Upper lobe of left lung (tissue), 6 donors: ENCODE results near the gene TASOR. TPM values are rescaled to one million over a fixed set of nuclear protein-coding genes. Genes with fewer than 3 reads are reported as not detected.
A peak's percentile ranks its signal among the peaks of the same experiment; 100 is the strongest.
"Not testable (repeated sequence)": the region's sequence is repeated elsewhere in the genome, so short reads cannot be mapped to it uniquely, and the experiment has no call there.

Source experiments
- ATAC-seq, 2 donors: fragments of 200-7000 bp; cut with Tn5 transposase; one replicate each; pipeline ENCODE4 v1.9.1; 2022; ENCODE audit warnings: mild to moderate bottlenecking in 2 of 2, moderate library complexity in 2 of 2; ENCODE audit not compliant: low FRiP score in 2 of 2
- DNase-seq, 2 donors: peaks; one replicate each; pipeline ENCODE4 v3.0.0-alpha.2; 2019 to 2020
- H3K27ac ChIP-seq, 4 donors: fragments of 200-600 bp; sonication (generic); one replicate each; pipeline ENCODE4 v1.5.1; 2016 to 2019
- H3K27me3 ChIP-seq, 4 donors: fragments of 200-600 bp; sonication (generic); one replicate each; pipeline ENCODE4 v1.5.1; 2017 to 2019
- H3K36me3 ChIP-seq, 4 donors: fragments of 200-600 bp; sonication (generic); one replicate each; pipeline ENCODE4 v1.5.1; 2016 to 2019
- H3K4me1 ChIP-seq, 4 donors: fragments of 200-600 bp; sonication (generic); one replicate each; pipeline ENCODE4 v1.5.1; 2018 to 2019
- H3K4me3 ChIP-seq, 4 donors: fragments of 200-600 bp; sonication (generic); one replicate each; pipeline ENCODE4 v1.5.1; 2017 to 2019; ENCODE audit warnings: mild to moderate bottlenecking in 2 of 4, moderate library complexity in 1 of 4
- H3K9me3 ChIP-seq, 4 donors: fragments of 200-600 bp; sonication (generic); one replicate each; pipeline ENCODE4 v1.5.1; 2018 to 2019
- CTCF ChIP-seq, 6 experiments: fragments of 450-650 bp in 4 of 6; fragments of 200-600 bp in 2 of 6; sonication (generic) in 2 of 6; IDR thresholded peaks; one replicate each; pipeline ENCODE4 v1.5.1; 2016 to 2019; ENCODE audit warnings: antibody characterized with exemption in 6 of 6
- EP300 ChIP-seq, 4 donors: sonication (generic); formaldehyde crosslinking; IDR thresholded peaks; one replicate each; pipeline ENCODE4 v1.5.1; 2017; ENCODE audit warnings: antibody characterized with exemption in 4 of 4, control low read depth in 2 of 4
- POLR2A ChIP-seq, 4 donors: fragments of 450-650 bp; IDR thresholded peaks; one replicate each; pipeline ENCODE4 v1.5.1; 2016 to 2017; ENCODE audit warnings: antibody characterized with exemption in 4 of 4, mild to moderate bottlenecking in 2 of 4
- POLR2AphosphoS5 ChIP-seq, 2 donors: sonication (generic); formaldehyde crosslinking; IDR thresholded peaks; one replicate each; pipeline ENCODE4 v1.5.1; 2017; ENCODE audit warnings: antibody characterized with exemption in 2 of 2
- WGBS, 2 donors: methylation state at CpG; one replicate each; pipeline ENCODE4 v1.1.5; 2017 to 2018; 5-methylcytosine and 5-hydroxymethylcytosine counted together
- total RNA-seq, 6 donors: library from RNA; depleted of rRNA in 4 of 6; stranded (reverse); fragments of >200 nt in 4 of 6; gene quantifications; one replicate each; pipeline versions ENCODE4 v1.1.0 to v1.2.1, GENCODE V29; 2016 to 2021
- donor health status: DM: no; HTN: no; CAD: no; lungs with moderate emphysema.
- donor health status: DM: no; HTN: yes; CAD: no; lungs with severe emphysema.

Gene TASOR
- 100 to 1,000 TPM in 1 of 6 donors, 10 to 100 TPM in 5; 29.4 to 113 (median 54.9) TPM for total RNA-seq

- DNase-seq: peak; percentile 80 to 98
- H3K4me1 ChIP-seq: peaks cover 10 to 30% (median 25%) of the 10 kb centered on the region in 4 donors
- peak within 1 kb of the TSS; percentile 54 to 80 (median 76) for H3K4me3 ChIP-seq
- TF ChIP-seq CTCF (IDR thresholded peaks at IDR 0.05) (no peak), POLR2A (IDR thresholded peaks at IDR 0.05) (peak in 2 of 4 donors; percentile 51 to 91), EP300 (IDR thresholded peaks at IDR 0.05) (no peak), POLR2AphosphoS5 (IDR thresholded peaks at IDR 0.05) (peak; percentile 91)
- peak; percentile 97 to 98 for ATAC-seq
- 43 to 81% methylated on average over 13 to 31 of the region's 68 CpGs for WGBS, 2 donors
- peaks cover 0 to 4% (median 0%) of the 10 kb centered on the region in 4 donors for H3K9me3 ChIP-seq
- no peaks in the 10 kb centered on the region for H3K27me3 ChIP-seq
- H3K36me3 ChIP-seq: peaks cover 0 to 4% (median 0%) of the 10 kb centered on the region in 4 donors
- H3K27ac ChIP-seq: peak within 1 kb of the TSS; percentile 94 to 100 (median 99)
Observed at GRCh38 chr3:56683122-56683817, at the start of gene TASOR. Gene TASOR, minus strand, starts transcription at chr3:56683265. Its CDS starts 259 bp downstream, at chr3:56683006.

GRCh38 chr3:56732109-56732508 lies 49.0 kb upstream of the TASOR start:
- H3K27ac ChIP-seq: peak overlapping the region in 1 of 4 donors; percentile 23
- no peaks in the 10 kb centered on the region for H3K9me3 ChIP-seq
- 81 to 87% methylated on average over 8 of the region's 8 CpGs for WGBS, 2 donors
- H3K36me3 ChIP-seq: peaks cover 17 to 72% (median 46%) of the 10 kb centered on the region in 4 donors
- no peaks in the 10 kb centered on the region for H3K27me3 ChIP-seq
- no peaks in the 10 kb centered on the region for H3K4me1 ChIP-seq
- TF ChIP-seq POLR2A (IDR thresholded peaks at IDR 0.05): no peak
- no peak for TF ChIP-seq CTCF (IDR thresholded peaks at IDR 0.05)
- TF ChIP-seq EP300 (IDR thresholded peaks at IDR 0.05): no peak
- TF ChIP-seq POLR2AphosphoS5 (IDR thresholded peaks at IDR 0.05): no peak
- no peak overlapping the region for H3K4me3 ChIP-seq
- DNase-seq: no peak
- ATAC-seq: no peak

GRCh38 chr3:56725175-56725574 lies 42.1 kb upstream of the TASOR start:
- Histone ChIP-seq H3K4me1 (no peaks in the 10 kb centered on the region), H3K27ac (no peak overlapping the region), H3K9me3 (no peaks in the 10 kb centered on the region), H3K36me3 (peaks cover 16 to 60% (median 34%) of the 10 kb centered on the region in 4 donors), H3K4me3 (no peak overlapping the region), H3K27me3 (no peaks in the 10 kb centered on the region)
- DNase-seq (no peak), ATAC-seq (no peak)
- no peak for TF ChIP-seq EP300 (IDR thresholded peaks at IDR 0.05)
- 77 to 80% methylated on average over 3 of the region's 3 CpGs for WGBS, 2 donors

- 92 to 93% methylated on average over 3 of the region's 3 CpGs for WGBS, 2 donors
- no peak overlapping the region for H3K27ac ChIP-seq
- H3K36me3 ChIP-seq: peaks cover 16 to 56% (median 34%) of the 10 kb centered on the region in 4 donors
Observed at GRCh38 chr3:56724676-56725075, 41.6 kb upstream of the TASOR start.

GRCh38 chr3:56720849-56721248 lies 37.8 kb upstream of the TASOR start:
- Histone ChIP-seq H3K27me3 (no peaks in the 10 kb centered on the region), H3K4me3 (no peak overlapping the region), H3K36me3 (peaks cover 0 to 19% (median 6%) of the 10 kb centered on the region in 4 donors), H3K4me1 (no peaks in the 10 kb centered on the region), H3K27ac (no peak overlapping the region), H3K9me3 (no peaks in the 10 kb centered on the region)
- DNase-seq (no peak), ATAC-seq (no peak)
- TF ChIP-seq CTCF (IDR thresholded peaks at IDR 0.05) (no peak), POLR2A (IDR thresholded peaks at IDR 0.05) (no peak), EP300 (IDR thresholded peaks at IDR 0.05) (no peak), POLR2AphosphoS5 (IDR thresholded peaks at IDR 0.05) (no peak)

More at GRCh38 chr3:56724676-56725075, 41.6 kb upstream of the TASOR start:
- DNase-seq: no peak
- Histone ChIP-seq H3K4me1 (no peaks in the 10 kb centered on the region), H3K9me3 (no peaks in the 10 kb centered on the region), H3K4me3 (no peak overlapping the region), H3K27me3 (no peaks in the 10 kb centered on the region)
- no peak for ATAC-seq
- TF ChIP-seq EP300 (IDR thresholded peaks at IDR 0.05) (no peak), CTCF (IDR thresholded peaks at IDR 0.05) (no peak), POLR2AphosphoS5 (IDR thresholded peaks at IDR 0.05) (no peak), POLR2A (IDR thresholded peaks at IDR 0.05) (no peak)

- not testable (repeated sequence) for H3K27me3 ChIP-seq, H3K27ac ChIP-seq, ATAC-seq, H3K36me3 ChIP-seq, H3K4me1 ChIP-seq, H3K9me3 ChIP-seq, H3K4me3 ChIP-seq
- 87 to 98% methylated on average over 9 to 21 of the region's 21 CpGs for WGBS, 2 donors
- peak in 1 of 2 donors; percentile 68 for DNase-seq
Observed at GRCh38 chr3:56718809-56719208, 35.7 kb upstream of the TASOR start.
